Activated T-cell treated with anti-CD3 and anti-CD28 coated beads, Interleukin-2, amount 50 U/mL, for 4 hours (primary cell): Measurements from ENCODE around the gene EIF3L. TPM values are rescaled to one million over a fixed set of nuclear protein-coding genes. Genes with fewer than 3 reads are reported as not detected.

Experiments used
- ATAC-seq, 2 donors: fragments of 200-7000 bp; cut with Tn5 transposase; one replicate each; pipeline ENCODE4 v1.10.0; 2021
- DNase-seq: peaks from one replicate; pipeline ENCODE4 v3.0.0-alpha.2; 2020
- H3K27me3 Mint-ChIP-seq: one replicate; pipeline ENCODE4 v1.8.0; 2021; ENCODE audit warnings: low read depth, mixed read lengths
- H3K36me3 Mint-ChIP-seq: one replicate; pipeline ENCODE4 v1.8.0; 2022; ENCODE audit warnings: mixed read lengths; ENCODE audit not compliant: insufficient read depth
- H3K4me1 Mint-ChIP-seq: one replicate; pipeline ENCODE4 v1.8.0; 2021; ENCODE audit warnings: low read depth, mixed read lengths
- H3K4me3 Mint-ChIP-seq: one replicate; pipeline ENCODE4 v1.8.0; 2021; ENCODE audit warnings: mild to moderate bottlenecking, moderate library complexity, mixed read lengths
- H3K9me3 Mint-ChIP-seq: one replicate; pipeline ENCODE4 v1.8.0; 2021; ENCODE audit warnings: mixed read lengths
- total RNA-seq, 3 donors: library from RNA; stranded (reverse); gene quantifications; one replicate each; pipeline ENCODE4 v1.2.1, GENCODE V29; 2021

The EIF3L gene
- total RNA-seq, 3 donors from 2014 or later = 448 to 518 (median 461) TPM

- Mint-ChIP-seq H3K36me3 (peaks cover 1% of the 10 kb centered on the region), H3K4me1 (peaks cover 18% of the 10 kb centered on the region), H3K4me3 (no peak overlapping the region), H3K27me3 (no peaks in the 10 kb centered on the region), H3K9me3 (no peaks in the 10 kb centered on the region)
- no peak for ATAC-seq
- DNase-seq = no peak
Observed at GRCh38 chr22:37896939-37897338, 47.7 kb downstream of the EIF3L start.

GRCh38 chr22:37897807-37898206 is 48.6 kb downstream of the EIF3L start:
- Mint-ChIP-seq H3K4me3 (no peak overlapping the region), H3K9me3 (no peaks in the 10 kb centered on the region), H3K27me3 (no peaks in the 10 kb centered on the region), H3K4me1 (peaks cover 18% of the 10 kb centered on the region), H3K36me3 (no peaks in the 10 kb centered on the region)
- ATAC-seq = no peak
- no peak for DNase-seq

- Mint-ChIP-seq H3K4me1 (peaks cover 18% of the 10 kb centered on the region), H3K9me3 (no peaks in the 10 kb centered on the region), H3K27me3 (no peaks in the 10 kb centered on the region), H3K36me3 (no peaks in the 10 kb centered on the region), H3K4me3 (no peak overlapping the region)
- ATAC-seq = no peak
- no peak for DNase-seq
Observed at GRCh38 chr22:37898441-37899181, 49.4 kb downstream of the EIF3L start.

GRCh38 chr22:37904572-37905533 is 55.6 kb downstream of the EIF3L start:
- no peak for DNase-seq
- ATAC-seq = no peak
- no peaks in the 10 kb centered on the region for H3K27me3 Mint-ChIP-seq
- H3K4me1 Mint-ChIP-seq = peaks cover 27% of the 10 kb centered on the region
- H3K36me3 Mint-ChIP-seq = no peaks in the 10 kb centered on the region
- no peaks in the 10 kb centered on the region for H3K9me3 Mint-ChIP-seq
- peak overlapping the region; percentile 79 for H3K4me3 Mint-ChIP-seq

GRCh38 chr22:37905534-37906363 is 56.5 kb downstream of the EIF3L start, which contains the start of gene MICALL1:
TSS of gene MICALL1 (plus strand) at chr22:37906297. CDS start at chr22:37906423, 126 bp downstream.
- Mint-ChIP-seq H3K9me3 (no peaks in the 10 kb centered on the region), H3K4me3 (peak within 1 kb of the TSS; percentile 80), H3K27me3 (no peaks in the 10 kb centered on the region), H3K4me1 (peaks cover 31% of the 10 kb centered on the region), H3K36me3 (no peaks in the 10 kb centered on the region)
- DNase-seq (peak; percentile 42), ATAC-seq (peak; percentile 85 to 87)

GRCh38 chr22:37906364-37907008 is 57.3 kb downstream of the EIF3L start:
- Mint-ChIP-seq H3K27me3 (no peaks in the 10 kb centered on the region), H3K36me3 (no peaks in the 10 kb centered on the region), H3K4me1 (peaks cover 33% of the 10 kb centered on the region), H3K9me3 (no peaks in the 10 kb centered on the region), H3K4me3 (peak overlapping the region; percentile 80)
- no peak for DNase-seq
- peak; percentile 49 to 51 for ATAC-seq

- H3K27me3 Mint-ChIP-seq = no peaks in the 10 kb centered on the region
- ATAC-seq (no peak), DNase-seq (no peak)
- H3K36me3 Mint-ChIP-seq = no peaks in the 10 kb centered on the region
- peaks cover 35% of the 10 kb centered on the region for H3K4me1 Mint-ChIP-seq
- peak overlapping the region; percentile 80 for H3K4me3 Mint-ChIP-seq
- H3K9me3 Mint-ChIP-seq = no peaks in the 10 kb centered on the region
Observed at GRCh38 chr22:37907036-37907954, 58.1 kb downstream of the EIF3L start.

- Mint-ChIP-seq H3K27me3 (no peaks in the 10 kb centered on the region), H3K36me3 (no peaks in the 10 kb centered on the region), H3K4me3 (no peak overlapping the region), H3K9me3 (no peaks in the 10 kb centered on the region), H3K4me1 (peaks cover 34% of the 10 kb centered on the region)
- no peak for DNase-seq
- no peak for ATAC-seq
Observed at GRCh38 chr22:37909766-37910165, 60.5 kb downstream of the EIF3L start.

- Mint-ChIP-seq H3K9me3 (no peaks in the 10 kb centered on the region), H3K4me3 (no peak overlapping the region), H3K36me3 (no peaks in the 10 kb centered on the region), H3K27me3 (no peaks in the 10 kb centered on the region), H3K4me1 (peaks cover 26% of the 10 kb centered on the region)
- DNase-seq (no peak), ATAC-seq (no peak)
Observed at GRCh38 chr22:37910890-37911672, 61.9 kb downstream of the EIF3L start.

- Mint-ChIP-seq H3K4me1 (peaks cover 26% of the 10 kb centered on the region), H3K4me3 (no peak overlapping the region), H3K27me3 (no peaks in the 10 kb centered on the region), H3K9me3 (no peaks in the 10 kb centered on the region), H3K36me3 (peaks cover 2% of the 10 kb centered on the region)
- DNase-seq (no peak), ATAC-seq (no peak)
Observed at GRCh38 chr22:37911697-37912096, 62.5 kb downstream of the EIF3L start.

GRCh38 chr22:37912171-37912570 is 63.0 kb downstream of the EIF3L start:
- H3K27me3 Mint-ChIP-seq = no peaks in the 10 kb centered on the region
- peaks cover 21% of the 10 kb centered on the region for H3K4me1 Mint-ChIP-seq
- peaks cover 2% of the 10 kb centered on the region for H3K36me3 Mint-ChIP-seq
- H3K4me3 Mint-ChIP-seq = no peak overlapping the region
- ATAC-seq (peak; percentile 15 to 23), DNase-seq (no peak)
- no peaks in the 10 kb centered on the region for H3K9me3 Mint-ChIP-seq

GRCh38 chr22:37913233-37913721 is 64.1 kb downstream of the EIF3L start:
- Mint-ChIP-seq H3K27me3 (no peaks in the 10 kb centered on the region), H3K4me3 (no peak overlapping the region), H3K36me3 (peaks cover 5% of the 10 kb centered on the region), H3K4me1 (peaks cover 12% of the 10 kb centered on the region), H3K9me3 (no peaks in the 10 kb centered on the region)
- ATAC-seq = peak in 1 of 2 donors; percentile 26
- no peak for DNase-seq
